Gastrocnemius medialis (tissue), 4 donors: Measurements from ENCODE around the gene KLC1.

Source experiments
- POLR2A ChIP-seq, 2 donors: fragments of 450-650 bp; IDR thresholded peaks; one replicate each; pipeline ENCODE4 v1.6.1; 2017; ENCODE audit warnings: antibody characterized with exemption in 2 of 2, mild to moderate bottlenecking in 2 of 2, moderate library complexity in 2 of 2
- TF ChIP-seq, protein P1 (sequence below), 5 experiments: fragments of 450-650 bp in 3 of 5; fragments of 200-600 bp in 2 of 5; sonication (generic) in 2 of 5; IDR thresholded peaks in 4 of 5; conservative IDR thresholded peaks in 1 of 5; 1 replicate in 4 of 5; 2 replicates in 1 of 5; pipeline ENCODE4 v1.5.1; 2016 to 2019; ENCODE audit warnings: antibody characterized with exemption in 5 of 5, mild to moderate bottlenecking in 3 of 5, moderate library complexity in 3 of 5

DNA sequence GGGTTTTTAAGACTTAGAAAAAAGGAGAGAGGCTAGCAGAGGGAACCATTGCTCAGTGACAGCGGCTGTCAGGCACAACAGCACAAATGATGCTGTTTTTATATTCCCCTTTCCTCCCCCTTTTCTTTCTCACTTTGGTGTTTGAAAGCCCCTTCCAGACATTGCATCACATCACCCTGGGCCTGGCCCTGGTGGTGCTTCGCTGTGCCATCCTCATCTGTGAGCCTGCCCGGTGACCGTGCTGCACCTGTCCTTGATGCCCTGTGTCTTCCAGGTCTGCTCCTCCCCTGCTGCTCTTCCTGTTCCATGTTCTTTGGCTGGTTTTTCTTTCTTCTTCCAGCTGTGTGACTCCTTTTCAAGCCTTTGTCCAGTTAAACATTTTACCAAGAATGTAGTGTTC, 24.8 kb downstream of the KLC1 start:
- no peak for TF ChIP-seq POLR2A (IDR thresholded peaks at IDR 0.05)
- TF ChIP-seq, protein P1, sequence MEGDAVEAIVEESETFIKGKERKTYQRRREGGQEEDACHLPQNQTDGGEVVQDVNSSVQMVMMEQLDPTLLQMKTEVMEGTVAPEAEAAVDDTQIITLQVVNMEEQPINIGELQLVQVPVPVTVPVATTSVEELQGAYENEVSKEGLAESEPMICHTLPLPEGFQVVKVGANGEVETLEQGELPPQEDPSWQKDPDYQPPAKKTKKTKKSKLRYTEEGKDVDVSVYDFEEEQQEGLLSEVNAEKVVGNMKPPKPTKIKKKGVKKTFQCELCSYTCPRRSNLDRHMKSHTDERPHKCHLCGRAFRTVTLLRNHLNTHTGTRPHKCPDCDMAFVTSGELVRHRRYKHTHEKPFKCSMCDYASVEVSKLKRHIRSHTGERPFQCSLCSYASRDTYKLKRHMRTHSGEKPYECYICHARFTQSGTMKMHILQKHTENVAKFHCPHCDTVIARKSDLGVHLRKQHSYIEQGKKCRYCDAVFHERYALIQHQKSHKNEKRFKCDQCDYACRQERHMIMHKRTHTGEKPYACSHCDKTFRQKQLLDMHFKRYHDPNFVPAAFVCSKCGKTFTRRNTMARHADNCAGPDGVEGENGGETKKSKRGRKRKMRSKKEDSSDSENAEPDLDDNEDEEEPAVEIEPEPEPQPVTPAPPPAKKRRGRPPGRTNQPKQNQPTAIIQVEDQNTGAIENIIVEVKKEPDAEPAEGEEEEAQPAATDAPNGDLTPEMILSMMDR (IDR thresholded peaks at IDR 0.05 in 4 of 5, conservative IDR thresholded peaks at IDR 0.05 in 1 of 5) = no peak
